AG04449 (cell line): ENCODE measurements around the gene DGKB.

Source experiments
- CTCF ChIA-PET: fragments of 350-600 bp; formaldehyde crosslinking; extraction: SDS; loops from one replicate; lab custom pipeline; 2021; ENCODE audit warnings: antibody characterized with exemption; lab: Yijun Ruan, JAX
- POLR2A ChIA-PET: fragments of 400-600, 350-600 bp; formaldehyde crosslinking; extraction: SDS; loops from one replicate; lab custom pipeline; 2020; ENCODE audit warnings: antibody characterized with exemption, inconsistent platforms; lab: Yijun Ruan, JAX
- DNase-seq: peaks from one replicate; pipeline ENCODE4 v3.0.0-alpha.2; 2010; ENCODE audit warnings: low read depth, low spot score
- H3K4me3 ChIP-seq: 2 replicates; pipeline ENCODE4 v1.5.1; 2011; ENCODE audit warnings: low read depth, mild to moderate bottlenecking, control low read depth, low read length
- CTCF ChIP-seq: IDR thresholded peaks from one replicate; pipeline ENCODE4 v1.5.1; 2011; ENCODE audit warnings: mild to moderate bottlenecking, moderate library complexity, low read length, control low read depth, inconsistent platforms; ENCODE audit not compliant: insufficient read depth; ENCODE audit errors: missing control alignments

The DGKB gene

DNA sequence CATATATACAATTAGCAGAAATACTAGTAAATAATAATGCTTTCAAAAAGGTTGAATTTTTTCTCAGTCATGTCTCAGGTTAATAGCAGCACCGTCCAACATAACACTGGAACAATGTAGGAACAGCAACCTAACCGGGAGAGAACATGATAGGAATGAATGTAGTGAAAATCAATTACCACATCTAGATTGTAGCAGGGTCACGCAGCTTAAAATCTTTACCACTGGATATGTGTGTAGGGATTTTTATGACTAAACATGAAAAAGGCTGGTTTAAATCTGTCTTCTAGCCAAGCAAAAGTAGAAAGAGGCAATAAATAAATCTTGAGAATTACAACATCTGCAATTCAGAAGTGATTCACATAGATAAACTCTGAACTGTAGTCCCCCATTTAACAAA lies 326.0 kb downstream of the DGKB start:
- H3K4me3 ChIP-seq: no peak overlapping the region
- ChIA-PET CTCF (no interaction called here), POLR2A (no interaction called here)
- no peak for TF ChIP-seq CTCF
- DNase-seq: no peak

DNA sequence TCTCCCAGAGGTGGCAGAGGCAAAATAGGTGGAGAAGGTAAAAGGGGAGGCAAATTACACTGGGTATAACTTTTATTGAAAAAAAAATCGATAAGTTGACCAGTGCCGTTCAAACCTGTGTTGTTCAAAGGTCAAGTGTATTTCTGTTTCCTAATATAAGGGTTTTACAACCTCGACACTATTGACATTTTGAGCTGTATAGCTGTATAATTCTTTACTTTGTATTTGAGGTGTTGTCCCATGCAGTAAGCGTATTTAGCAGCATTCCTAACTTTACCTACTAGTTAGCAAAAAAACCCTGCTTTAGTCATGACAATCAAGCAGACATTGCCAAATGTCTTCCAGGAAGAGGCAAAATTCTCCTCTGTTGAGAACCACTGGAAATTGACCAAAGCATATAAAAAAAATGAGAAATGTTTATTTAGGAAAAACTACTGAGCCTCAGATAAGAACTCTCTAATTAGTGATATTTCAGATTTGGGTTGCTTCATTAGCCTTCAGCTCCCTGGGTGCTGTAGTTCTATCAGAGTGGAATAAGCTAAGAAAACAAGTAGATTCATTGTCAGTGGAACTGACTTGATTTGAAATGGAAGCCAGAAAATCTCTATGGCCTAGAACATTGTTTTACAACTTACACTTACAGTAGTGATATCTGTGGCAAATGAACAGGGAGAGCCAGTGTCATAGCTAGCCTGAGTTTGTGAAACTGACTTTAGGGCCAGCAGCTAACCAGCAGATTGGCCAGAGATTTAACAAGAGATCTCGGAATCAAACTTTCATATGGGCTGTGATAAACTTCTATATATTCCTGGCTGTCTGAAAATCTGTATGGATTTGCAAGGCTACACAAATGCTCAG lies 331.6 kb downstream of the DGKB start:
- no peak overlapping the region for H3K4me3 ChIP-seq
- no peak for DNase-seq
- ChIA-PET CTCF (no interaction called here), POLR2A (no interaction called here)
- no peak for TF ChIP-seq CTCF

GRCh38 chr7:14552060-14552459 lies 350.5 kb downstream of the DGKB start:
- no peak for TF ChIP-seq CTCF
- H3K4me3 ChIP-seq: no peak overlapping the region
- ChIA-PET CTCF (no interaction called here), POLR2A (no interaction called here)
- no peak for DNase-seq

DNA sequence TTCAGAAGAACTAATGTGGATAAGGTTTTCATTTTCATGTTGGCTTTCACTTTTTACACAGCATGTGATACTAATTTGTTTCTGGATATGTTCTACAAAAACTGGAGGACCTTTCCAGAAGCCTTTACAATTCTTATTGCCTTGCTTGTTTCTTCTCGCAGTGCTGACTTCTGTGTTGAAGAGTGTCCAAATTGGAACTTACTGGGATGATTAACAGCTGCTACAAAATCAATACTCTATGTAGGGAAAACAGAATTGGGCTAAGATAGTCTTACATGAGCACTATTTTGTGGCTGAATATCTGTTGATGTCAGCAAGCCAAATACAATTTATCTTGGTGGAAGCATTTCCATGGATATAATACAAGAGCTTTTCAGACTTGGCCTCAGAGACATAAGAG lies 351.2 kb downstream of the DGKB start:
- DNase-seq: no peak
- ChIA-PET CTCF (no interaction called here), POLR2A (no interaction called here)
- no peak for TF ChIP-seq CTCF
- H3K4me3 ChIP-seq: no peak overlapping the region

DNA sequence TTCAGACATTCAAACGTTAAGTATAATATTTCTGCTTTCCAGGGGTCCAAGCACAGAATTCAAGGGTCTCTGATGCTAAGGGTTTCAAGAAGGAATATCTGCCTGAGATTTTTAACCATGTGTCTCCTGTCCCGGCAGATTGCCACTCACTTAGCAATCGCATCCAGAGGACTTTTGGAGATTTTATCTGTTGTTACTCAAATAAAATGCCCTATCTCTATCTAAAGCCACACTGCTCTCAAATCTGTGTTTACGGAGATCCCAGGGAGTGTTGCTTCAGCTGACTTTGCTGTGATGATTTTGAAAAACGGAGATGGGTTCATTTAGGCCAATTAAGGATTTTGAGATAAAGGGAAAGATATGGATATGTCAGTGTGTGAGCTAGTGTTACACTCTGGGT lies 359.9 kb downstream of the DGKB start:
- no peak for TF ChIP-seq CTCF
- ChIA-PET POLR2A (no interaction called here), CTCF (no interaction called here)
- DNase-seq: no peak
- no peak overlapping the region for H3K4me3 ChIP-seq

DNA sequence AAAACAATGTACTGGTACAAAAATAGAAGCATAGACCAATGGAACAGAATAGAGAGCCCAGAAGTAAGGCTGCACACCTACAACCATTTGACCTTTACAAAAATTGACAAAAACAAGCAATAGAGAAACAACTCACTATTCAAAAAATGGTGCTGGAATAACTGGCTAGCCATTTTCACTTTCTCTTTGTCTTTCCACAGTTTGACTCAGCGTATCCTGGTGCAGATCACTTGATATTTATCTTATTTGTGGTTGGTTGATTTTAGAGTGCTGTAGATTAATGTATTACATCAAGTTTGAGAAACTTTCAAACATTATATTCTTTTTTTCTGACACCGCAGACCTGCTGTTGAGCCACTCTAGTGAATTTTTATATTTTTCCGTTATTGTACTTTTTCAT lies 381.4 kb downstream of the DGKB start:
- ChIA-PET CTCF (no interaction called here), POLR2A (no interaction called here)
- no peak for DNase-seq
- H3K4me3 ChIP-seq: no peak overlapping the region
- TF ChIP-seq CTCF: no peak
